Measurements from ENCODE around the gene OR10H1.

DNA sequence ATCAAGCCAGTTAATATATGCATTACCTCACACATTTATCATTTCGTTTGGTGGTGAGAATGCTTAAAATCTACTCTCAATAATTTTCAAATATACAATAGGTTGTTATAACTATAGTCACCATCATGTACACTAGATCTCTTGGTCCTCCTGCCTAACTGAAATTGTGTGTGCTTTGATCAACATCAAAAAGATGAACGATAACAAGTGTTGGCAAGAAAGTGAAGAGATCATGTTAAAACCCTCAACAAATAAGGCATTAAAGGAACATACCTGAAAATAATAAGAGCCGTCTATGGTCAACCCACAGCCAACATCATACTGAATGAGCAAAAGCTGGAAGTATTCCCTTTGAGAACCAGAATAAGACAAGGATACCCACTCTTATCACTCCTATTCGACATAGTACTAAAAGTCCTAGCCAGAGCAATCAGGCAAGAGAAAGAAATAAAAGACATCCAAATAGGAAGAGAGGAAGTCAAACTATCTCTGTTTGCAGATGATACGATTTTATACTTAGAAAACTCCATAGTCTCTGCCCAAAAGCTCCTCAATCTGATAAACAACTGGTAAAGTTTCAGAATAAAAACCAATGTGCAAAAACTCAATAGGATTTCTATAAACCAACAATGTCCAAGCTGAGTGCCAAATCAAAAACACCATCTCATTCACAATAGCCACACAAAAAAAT lies 27.9 kb upstream of the OR10H1 start:
- TF ChIP-seq, protein P1, sequence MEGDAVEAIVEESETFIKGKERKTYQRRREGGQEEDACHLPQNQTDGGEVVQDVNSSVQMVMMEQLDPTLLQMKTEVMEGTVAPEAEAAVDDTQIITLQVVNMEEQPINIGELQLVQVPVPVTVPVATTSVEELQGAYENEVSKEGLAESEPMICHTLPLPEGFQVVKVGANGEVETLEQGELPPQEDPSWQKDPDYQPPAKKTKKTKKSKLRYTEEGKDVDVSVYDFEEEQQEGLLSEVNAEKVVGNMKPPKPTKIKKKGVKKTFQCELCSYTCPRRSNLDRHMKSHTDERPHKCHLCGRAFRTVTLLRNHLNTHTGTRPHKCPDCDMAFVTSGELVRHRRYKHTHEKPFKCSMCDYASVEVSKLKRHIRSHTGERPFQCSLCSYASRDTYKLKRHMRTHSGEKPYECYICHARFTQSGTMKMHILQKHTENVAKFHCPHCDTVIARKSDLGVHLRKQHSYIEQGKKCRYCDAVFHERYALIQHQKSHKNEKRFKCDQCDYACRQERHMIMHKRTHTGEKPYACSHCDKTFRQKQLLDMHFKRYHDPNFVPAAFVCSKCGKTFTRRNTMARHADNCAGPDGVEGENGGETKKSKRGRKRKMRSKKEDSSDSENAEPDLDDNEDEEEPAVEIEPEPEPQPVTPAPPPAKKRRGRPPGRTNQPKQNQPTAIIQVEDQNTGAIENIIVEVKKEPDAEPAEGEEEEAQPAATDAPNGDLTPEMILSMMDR (conservative IDR thresholded peaks at IDR 0.05; ENCODE audit: low read length), result no peak
- no peak for TF ChIP-seq EZH2phosphoT487 (IDR thresholded peaks at IDR 0.05; ENCODE audit: borderline replicate concordance, low read depth, low read length)
